HS-27A (cell line): Measurements from ENCODE around the gene ISG15.

Source experiments
- DNase-seq: peaks from one replicate; pipeline ENCODE4 v3.0.0-alpha.2; 2012; ENCODE audit warnings: low read depth, missing footprints

Gene ISG15

GRCh38 chr1:1061682-1062345 lies 48.5 kb downstream of the ISG15 start:
- DNase-seq: no peak

DNA sequence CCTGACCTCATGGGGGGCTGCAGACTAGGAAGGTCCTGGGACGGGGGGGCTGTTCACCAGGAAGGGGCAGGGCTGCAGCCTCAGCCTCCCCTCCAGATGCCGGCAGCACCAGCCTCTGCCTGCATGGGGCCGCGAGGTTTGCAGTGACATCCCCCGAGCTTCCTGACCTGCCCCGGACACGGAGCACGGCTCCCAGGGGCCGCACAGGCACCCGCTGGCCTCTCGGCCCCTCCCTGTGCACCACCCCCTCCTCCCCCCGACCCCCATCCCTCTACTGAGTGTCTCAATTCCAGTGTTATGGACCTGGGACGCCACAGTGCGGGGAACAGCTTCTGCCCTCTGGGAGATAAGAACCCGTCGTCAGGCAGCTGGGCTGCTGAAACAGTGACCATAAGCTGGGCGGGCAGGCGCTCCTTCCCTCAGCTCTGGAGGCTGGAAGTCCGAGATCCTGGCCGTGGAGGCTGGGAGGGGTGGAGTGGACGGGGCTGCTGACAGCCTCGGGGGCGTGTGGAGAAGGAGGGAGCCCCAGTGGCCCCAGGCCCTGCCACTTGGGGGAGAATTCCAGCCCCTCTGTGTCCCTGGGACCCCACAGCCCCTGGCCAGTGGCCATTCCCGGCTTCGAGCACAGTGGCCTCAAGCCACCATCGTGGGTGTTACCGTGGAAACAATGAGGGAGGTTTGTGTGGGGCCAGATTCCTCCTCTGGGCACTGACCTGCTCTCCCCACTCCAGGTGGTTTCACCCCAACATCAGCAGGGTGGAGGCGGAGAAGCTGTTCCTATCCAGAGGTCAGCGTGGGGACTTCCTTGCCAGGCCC lies 49.3 kb downstream of the ISG15 start:
- DNase-seq: no peak

- DNase-seq: no peak
These were observed 50.1 kb downstream of the ISG15 start for GRCh38 chr1:1063261-1063944.
